ENCODE measurements around the gene NGRN.
"Not testable (repeated sequence)": the region's sequence is repeated elsewhere in the genome, so short reads cannot be mapped to it uniquely, and the experiment has no call there.

Gene NGRN

DNA sequence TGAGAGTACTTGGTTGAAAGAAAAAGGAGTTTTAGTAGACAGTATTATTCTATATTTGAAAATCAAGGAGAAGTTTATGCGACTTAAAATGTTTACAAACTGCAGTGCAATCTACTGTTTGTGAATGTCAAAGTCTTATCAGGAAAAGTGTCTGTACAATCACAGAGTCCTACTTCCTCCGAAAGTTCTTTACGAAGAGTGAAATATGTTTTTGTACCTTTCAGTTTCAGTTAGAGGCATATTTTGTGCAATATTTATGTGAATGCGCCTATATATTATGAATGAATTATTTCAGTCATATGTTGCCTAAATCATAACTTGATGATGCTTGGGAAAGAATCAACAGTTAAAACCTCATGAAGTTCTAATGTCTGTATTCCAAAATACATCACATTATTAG lies 31.5 kb downstream of the NGRN start:
- H3K4me3 ChIP-seq (ENCODE audit: low read depth, low read length) = no peak overlapping the region
- TF ChIP-seq, protein P1, sequence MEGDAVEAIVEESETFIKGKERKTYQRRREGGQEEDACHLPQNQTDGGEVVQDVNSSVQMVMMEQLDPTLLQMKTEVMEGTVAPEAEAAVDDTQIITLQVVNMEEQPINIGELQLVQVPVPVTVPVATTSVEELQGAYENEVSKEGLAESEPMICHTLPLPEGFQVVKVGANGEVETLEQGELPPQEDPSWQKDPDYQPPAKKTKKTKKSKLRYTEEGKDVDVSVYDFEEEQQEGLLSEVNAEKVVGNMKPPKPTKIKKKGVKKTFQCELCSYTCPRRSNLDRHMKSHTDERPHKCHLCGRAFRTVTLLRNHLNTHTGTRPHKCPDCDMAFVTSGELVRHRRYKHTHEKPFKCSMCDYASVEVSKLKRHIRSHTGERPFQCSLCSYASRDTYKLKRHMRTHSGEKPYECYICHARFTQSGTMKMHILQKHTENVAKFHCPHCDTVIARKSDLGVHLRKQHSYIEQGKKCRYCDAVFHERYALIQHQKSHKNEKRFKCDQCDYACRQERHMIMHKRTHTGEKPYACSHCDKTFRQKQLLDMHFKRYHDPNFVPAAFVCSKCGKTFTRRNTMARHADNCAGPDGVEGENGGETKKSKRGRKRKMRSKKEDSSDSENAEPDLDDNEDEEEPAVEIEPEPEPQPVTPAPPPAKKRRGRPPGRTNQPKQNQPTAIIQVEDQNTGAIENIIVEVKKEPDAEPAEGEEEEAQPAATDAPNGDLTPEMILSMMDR (IDR thresholded peaks at IDR 0.05; ENCODE audit: borderline replicate concordance, insufficient read depth, low read depth, low read length) = no peak

DNA sequence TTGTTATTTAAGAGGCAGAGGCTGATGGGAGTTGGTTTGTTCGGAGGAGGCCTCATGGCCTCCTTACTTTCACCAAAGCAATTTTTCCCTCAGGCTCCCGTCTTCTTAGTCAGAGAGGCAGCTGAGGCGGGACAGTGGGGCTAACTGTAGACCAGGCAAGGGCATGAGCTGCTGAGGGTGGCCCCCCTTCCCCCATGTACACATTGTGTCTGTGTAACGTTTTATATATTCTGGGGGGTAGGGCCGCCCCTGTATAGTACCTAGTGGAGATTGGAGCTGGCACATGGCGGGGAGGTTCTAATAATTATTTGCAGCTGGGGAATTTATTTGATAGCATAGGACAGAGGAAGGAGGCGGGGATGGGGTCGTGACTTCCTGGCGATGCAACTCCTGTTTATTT lies 35.1 kb downstream of the NGRN start:
- H3K4me3 ChIP-seq (ENCODE audit: low read depth, low read length) = no peak overlapping the region
- TF ChIP-seq, protein P1 (IDR thresholded peaks at IDR 0.05; ENCODE audit: borderline replicate concordance, insufficient read depth, low read depth, low read length) = no peak

DNA sequence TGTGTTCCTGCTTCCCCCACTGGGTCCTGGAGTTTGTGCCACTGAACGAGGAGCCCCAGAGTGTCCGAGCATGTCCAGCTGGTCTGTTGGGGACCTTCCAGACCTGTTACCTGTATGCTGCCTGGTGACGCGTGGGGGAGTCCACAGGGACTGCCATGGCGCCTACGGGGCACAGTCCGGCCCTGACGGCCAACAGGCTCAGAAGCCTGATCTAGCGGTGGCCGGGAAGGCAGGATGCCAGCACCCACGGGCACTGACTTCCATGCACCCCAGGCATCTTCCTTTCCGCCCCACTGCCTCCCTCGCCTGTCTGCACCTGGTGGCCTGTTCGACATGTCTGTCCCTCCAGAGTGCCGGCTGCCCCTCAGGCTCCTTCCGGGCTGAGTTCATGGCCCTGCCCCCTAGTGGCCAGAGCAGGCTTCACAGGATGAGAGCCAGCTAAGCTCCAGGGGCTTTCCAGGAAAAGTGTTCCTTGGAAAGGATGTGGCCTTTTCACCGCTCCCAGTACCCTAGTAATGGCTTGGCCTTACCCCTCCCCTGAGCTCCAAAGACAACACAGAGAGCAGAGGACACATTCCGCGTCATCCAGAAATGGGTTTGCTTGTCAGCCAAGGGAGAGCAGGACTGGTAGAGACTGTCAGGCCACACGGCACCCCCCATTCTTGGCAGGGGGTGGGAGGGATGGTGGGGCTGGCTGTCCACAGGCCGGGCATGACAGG lies 35.7 kb downstream of the NGRN start:
- TF ChIP-seq, protein P1 (IDR thresholded peaks at IDR 0.05; ENCODE audit: borderline replicate concordance, insufficient read depth, low read depth, low read length) = peak; percentile 90
- no peak overlapping the region for H3K4me3 ChIP-seq (ENCODE audit: low read depth, low read length)

DNA sequence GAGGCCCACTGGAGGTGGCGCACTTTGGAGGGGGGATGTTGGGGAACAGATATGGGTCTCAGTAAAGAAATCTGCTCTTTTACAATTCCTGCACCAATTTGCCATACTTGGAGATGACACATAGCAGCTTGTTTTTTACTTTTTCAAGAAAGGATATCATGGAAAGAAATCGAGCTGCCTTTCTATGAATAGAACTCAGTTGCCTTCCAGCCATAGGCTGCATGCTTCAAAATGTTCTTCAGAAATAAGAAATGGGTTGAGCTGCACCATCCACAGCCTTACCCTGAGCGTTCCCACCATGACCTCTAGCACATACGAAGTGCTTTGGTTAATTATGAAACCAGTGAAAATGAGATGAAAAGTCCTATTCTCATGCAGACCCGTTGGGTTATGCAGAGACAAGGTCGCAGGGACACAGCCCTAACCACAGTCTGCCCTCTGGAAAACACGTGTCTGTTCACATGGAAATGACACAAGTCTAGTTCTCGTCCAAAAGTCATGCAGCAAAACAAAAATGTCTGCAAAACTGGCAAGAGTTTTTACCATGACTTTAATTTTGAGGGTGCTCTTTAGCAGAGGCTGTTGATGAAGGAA lies 36.3 kb downstream of the NGRN start:
- H3K4me3 ChIP-seq (ENCODE audit: low read depth, low read length) = no peak overlapping the region
- TF ChIP-seq, protein P1 (IDR thresholded peaks at IDR 0.05; ENCODE audit: borderline replicate concordance, insufficient read depth, low read depth, low read length) = no peak

DNA sequence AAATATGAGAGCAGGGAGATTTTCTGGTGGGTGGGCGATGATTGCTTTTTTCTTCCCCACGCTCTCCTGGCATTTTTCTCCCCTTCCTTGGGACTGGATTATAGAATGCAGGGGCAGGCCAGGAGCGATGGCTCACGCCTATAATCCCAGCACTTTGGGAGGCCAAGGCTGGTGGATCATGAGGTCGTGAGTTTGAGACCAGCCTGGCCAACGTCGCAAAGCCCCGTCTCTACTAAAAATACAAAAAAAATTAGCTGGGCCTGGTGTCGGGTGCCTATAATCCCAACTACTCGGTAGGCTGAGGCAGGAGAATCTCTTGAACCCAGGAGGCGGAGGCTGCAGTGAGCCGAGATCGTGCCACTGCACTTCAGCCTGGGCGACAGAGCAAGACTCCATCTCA lies 39.9 kb downstream of the NGRN start:
- H3K4me3 ChIP-seq (ENCODE audit: low read depth, low read length) = not testable (repeated sequence)

DNA sequence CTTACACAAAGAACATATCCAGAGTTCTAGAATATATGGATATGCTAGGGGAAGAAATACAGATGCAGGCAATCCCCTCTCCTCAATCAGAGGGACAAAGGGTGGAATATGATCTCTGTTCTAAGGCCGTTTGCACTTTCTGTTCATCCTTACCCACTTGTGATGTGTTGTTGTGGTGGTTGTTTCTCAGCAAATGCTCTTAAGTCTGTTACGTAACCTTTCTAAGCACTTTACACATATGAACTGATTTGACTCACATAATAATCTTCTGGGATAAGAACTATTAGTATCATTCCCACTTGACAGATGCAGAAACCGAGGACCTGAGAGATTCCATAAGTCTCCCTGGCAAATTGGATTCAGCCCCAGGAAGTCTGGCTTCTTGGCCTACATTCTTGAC lies 40.5 kb downstream of the NGRN start:
- H3K4me3 ChIP-seq (ENCODE audit: low read depth, low read length) = no peak overlapping the region
- TF ChIP-seq, protein P1 (IDR thresholded peaks at IDR 0.05; ENCODE audit: borderline replicate concordance, insufficient read depth, low read depth, low read length) = no peak

DNA sequence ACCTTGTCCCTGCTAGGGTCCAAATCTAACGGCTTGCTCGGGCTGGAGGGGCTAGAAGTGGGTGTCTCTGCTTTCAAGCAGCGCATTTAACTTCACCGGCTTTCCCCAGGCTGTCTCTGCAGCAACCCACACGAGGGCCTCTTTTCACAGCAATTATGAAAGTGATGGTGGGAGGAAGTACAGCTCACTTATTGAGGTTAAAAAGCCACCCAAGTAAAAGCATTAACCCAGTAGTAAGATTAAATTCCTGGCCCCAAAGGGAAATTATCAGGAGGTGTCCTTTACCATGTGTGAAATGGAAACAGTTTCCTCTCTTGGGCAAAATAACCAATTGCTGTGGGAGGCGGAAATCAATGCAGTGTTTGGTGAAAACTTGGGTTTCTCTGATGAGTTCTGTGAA lies 41.1 kb downstream of the NGRN start:
- no peak overlapping the region for H3K4me3 ChIP-seq (ENCODE audit: low read depth, low read length)
- TF ChIP-seq, protein P1 (IDR thresholded peaks at IDR 0.05; ENCODE audit: borderline replicate concordance, insufficient read depth, low read depth, low read length) = no peak
